Activated CD8-positive, alpha-beta memory T cell treated with anti-CD3 and anti-CD28 coated beads for 48 hours (primary cell): ENCODE measurements around the gene CHST5.

Experiments used
- DNase-seq, 3 experiments: peaks; one replicate each; pipeline ENCODE4 v3.0.0-alpha.2; 2020; ENCODE audit warnings: low read depth in 2 of 3, low spot score in 2 of 3

Gene CHST5

DNA sequence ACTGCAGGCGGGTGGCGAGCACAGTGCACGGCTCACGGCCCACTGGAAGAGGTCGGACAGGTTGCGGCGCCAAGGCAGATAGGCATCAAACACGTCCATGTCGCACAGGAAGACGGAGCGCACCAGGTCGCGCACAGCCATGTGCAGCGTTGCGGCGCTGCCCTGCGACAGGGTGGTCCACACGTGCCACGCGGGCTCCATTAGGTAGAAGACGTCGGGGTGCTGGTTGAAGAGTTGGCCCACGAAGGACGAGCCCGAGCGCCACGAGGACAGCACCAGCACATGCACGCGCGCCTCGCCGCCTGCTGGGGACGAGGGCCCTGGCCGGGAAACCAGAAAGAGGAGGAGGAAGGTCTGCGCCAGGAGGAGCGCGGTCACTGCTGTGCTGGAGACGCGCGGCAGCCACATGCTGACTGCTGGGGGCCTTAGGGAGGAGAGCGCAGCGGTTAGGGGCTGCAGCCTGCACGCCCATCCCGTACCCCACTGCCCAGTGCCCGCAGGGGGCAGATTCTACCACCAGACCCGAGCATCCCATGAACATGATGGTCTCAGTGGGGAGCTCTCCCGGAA, 56.4 kb downstream of the CHST5 start:
- DNase-seq, result no peak
